ENCODE data around the gene DOCK11.

DOCK11 gene

GRCh38 chrX:118634336-118634735 is 138.7 kb downstream of the DOCK11 start:
- no peak for DNase-seq

- DNase-seq: no peak
These were observed 142.4 kb downstream of the DOCK11 start for GRCh38 chrX:118637997-118638396.

GRCh38 chrX:118644378-118644777 is 148.8 kb downstream of the DOCK11 start:
- no peak for DNase-seq

DNA sequence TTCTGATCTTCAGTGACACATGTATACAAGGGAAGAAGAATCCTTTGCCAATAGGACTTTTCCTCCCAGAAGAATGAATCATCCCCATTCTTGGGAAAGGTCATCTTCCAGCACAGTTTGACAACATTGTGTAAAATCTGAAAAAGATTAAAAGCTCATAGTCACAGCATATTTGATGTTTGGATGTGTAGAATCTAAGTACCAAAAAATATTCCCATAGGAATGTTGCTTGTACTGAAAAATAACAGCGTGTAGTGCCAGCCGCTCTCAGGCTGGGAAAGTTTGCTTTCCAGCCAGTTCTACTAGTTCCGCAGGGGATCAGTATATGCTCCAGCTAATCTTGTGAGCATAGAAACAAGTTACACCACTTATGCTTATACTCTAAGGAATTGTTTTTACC is 157.1 kb downstream of the DOCK11 start:
- no peak for DNase-seq

DNA sequence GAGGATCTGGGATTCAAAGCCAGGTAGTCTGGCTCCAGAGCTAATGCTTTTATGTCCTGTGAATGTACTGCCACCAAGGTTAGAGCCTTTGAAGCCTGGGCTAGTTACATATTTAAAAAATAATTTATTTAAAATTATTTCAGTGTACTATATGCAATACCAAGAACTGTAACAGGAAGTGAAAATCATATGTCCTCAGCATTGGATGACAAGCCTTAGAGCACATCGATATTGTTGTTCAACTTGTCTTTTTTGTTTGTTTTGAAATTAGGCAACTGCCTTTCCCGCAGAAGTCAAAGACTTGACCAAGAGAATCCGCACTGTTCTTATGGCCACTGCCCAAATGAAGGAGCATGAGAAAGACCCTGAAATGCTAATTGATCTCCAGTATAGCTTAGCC is 158.7 kb downstream of the DOCK11 start:
- DNase-seq: no peak

- no peak for DNase-seq
These were observed 160.1 kb downstream of the DOCK11 start for GRCh38 chrX:118655561-118656246.

GRCh38 chrX:118657413-118657812 is 161.8 kb downstream of the DOCK11 start:
- DNase-seq: no peak

DNA sequence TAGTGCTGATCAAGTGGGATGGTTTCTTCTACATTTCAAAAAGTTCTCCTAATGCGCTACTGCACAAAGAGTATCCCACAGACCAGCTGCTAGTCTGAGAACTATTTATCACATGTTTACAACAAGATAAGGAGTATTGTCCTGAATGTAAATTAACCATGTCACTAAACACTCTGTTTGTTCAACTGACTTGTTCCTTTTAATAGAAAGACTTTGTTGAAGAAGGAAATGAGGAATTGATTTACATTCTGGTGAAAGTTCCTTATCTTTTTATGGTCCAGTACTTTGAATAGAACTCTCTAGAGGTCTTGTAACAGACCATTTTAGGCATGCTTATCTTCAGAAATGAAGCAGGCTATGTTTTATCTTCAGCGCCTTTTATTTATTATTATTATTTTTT is 164.5 kb downstream of the DOCK11 start:
- DNase-seq: no peak

- DNase-seq: no peak
These were observed 169.6 kb downstream of the DOCK11 start for GRCh38 chrX:118665204-118665603.

- DNase-seq: no peak
These were observed 170.9 kb downstream of the DOCK11 start for GRCh38 chrX:118666521-118666920.

- no peak for DNase-seq
These were observed 173.8 kb downstream of the DOCK11 start for GRCh38 chrX:118669435-118669834.

- no peak for DNase-seq
These were observed 179.8 kb downstream of the DOCK11 start for GRCh38 chrX:118675326-118675965.

DNA sequence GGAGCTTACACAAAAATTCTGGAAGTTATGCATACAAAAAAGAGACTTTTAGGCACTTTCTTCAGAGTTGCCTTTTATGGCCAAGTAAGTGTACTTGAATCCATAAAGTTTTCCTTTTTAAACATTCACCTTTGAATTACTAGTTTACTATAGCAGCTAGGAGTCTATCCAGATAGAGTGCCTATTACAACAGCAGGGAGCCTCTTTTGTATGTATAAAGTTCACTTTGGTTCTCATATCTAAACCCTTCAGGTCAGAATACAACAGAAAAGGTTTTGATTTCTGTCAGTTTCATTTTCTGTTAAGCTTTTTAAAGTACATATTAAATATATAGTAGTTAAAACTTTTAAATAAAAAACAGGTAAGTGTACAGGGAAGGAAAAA is 180.3 kb downstream of the DOCK11 start:
- DNase-seq: no peak

DNA sequence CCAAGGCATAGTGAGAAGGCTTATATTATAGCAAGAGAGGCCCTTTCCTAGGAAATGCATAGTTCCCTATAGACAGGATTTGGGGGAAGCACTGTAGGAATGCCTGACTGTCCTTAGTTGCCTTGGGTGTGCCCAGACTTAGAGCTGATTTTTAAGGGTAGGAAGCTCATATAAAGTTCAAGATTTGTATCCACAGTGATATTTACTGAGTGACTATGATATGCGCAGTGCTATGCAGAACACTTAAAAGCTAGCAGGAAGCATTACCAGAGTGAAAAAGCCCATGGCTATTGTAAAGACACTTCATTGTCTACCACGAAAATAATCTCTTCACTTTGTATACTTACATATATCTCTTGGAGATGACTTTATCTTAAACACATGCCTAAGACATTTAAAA is 181.7 kb downstream of the DOCK11 start:
- DNase-seq: no peak

- no peak for DNase-seq
These were observed 183.7 kb downstream of the DOCK11 start for GRCh38 chrX:118679290-118679689.

GRCh38 chrX:118682258-118683014 is 186.8 kb downstream of the DOCK11 start:
- no peak for DNase-seq

- DNase-seq: no peak
These were observed 189.8 kb downstream of the DOCK11 start for GRCh38 chrX:118685393-118685792.

- no peak for DNase-seq
These were observed 193.3 kb downstream of the DOCK11 start for GRCh38 chrX:118688935-118689334.

DNA sequence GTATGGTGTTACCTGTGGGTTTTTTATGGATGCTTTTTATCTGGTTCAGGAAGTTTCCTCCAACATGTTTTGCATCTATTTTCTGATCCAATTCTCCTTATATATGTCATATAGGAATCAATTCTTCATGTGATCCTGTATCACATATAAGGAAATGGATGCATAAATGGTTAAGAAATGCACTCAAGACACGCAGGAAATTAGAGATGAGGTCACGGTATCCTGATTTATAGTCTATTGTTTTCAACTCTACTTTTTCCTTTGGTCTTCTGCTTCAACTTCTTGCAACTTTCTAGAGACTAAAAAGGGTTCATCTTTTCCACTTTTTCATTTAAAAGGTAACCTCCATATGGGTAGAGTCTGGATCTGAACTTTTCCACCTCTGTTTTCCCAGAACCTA is 198.2 kb downstream of the DOCK11 start:
- no peak for DNase-seq

GRCh38 chrX:118694638-118695037 is 199.0 kb downstream of the DOCK11 start:
- no peak for DNase-seq

GRCh38 chrX:118698516-118699170 is 203.0 kb downstream of the DOCK11 start:
- DNase-seq: no peak

GRCh38 chrX:118702741-118703140 is 207.1 kb downstream of the DOCK11 start:
- no peak for DNase-seq

DNA sequence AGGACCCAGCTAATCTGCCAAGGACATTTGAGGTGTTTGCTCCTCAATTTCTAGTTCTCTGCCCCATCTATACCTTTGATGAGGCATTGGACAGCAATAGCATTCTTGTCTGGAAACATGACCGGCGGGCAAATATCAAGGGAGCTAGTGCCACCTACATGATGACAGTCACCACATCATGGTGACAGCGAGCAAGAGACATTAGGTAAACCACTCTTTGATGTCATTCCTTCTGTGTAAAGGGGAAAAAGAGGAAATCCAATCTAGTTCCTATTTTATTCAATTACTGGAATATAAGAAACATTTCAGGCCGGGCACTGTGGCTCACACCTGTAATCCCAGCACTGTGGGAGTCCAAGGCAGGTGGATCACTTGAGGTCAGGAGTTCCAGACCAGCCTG is 211.1 kb downstream of the DOCK11 start:
- no peak for DNase-seq

DNA sequence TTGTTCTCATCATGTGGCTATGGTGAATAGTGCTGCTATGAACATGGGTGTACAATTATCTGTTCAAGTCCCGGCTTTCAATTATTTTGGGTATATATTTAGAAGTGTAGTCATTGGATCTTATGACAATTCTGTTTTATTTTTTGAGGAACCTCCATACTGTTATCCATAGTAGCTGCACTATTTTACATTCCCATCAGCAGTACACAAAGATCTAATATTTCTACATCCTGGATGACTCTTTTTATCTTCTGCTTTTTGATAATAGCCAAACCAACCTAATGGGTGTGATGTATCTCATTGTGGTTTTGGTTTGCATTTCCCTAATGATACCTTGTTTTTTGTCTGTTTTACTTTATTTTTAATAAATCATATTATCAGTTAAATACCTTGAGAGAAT is 218.9 kb downstream of the DOCK11 start:
- DNase-seq: no peak

Data from stimulated activated CD4-positive, alpha-beta T cell treated with anti-CD3 and anti-CD28 coated beads, Interleukin-4, amount 100 ng/mL, for 1 hour (primary cell).